ENCODE measurements around the gene GPC3. TPM values are rescaled to one million over a fixed set of nuclear protein-coding genes. Genes with fewer than 3 reads are reported as not detected.

The GPC3 gene
- total and polyA plus RNA-seq, 4 experiments from 2014 or later: 0.20 to 2.4 (median 0.22) TPM; not detected in 1

GRCh38 chrX:133881893-133882292 lies 103.5 kb downstream of the GPC3 start:
- Mint-ChIP-seq H3K36me3 (no peaks in the 10 kb centered on the region), H3K9me3 (no peaks in the 10 kb centered on the region), H3K27ac (no peak overlapping the region), H3K4me1 (no peaks in the 10 kb centered on the region), H3K4me3 (no peak overlapping the region), H3K27me3 (no peaks in the 10 kb centered on the region)
- Histone ChIP-seq H3K4me3 (ENCODE audit: low read length in 2 of 2) (no peak overlapping the region), H3K36me3 (ENCODE audit: insufficient read depth, low read length) (no peaks in the 10 kb centered on the region), H3K27ac (ENCODE audit: low read depth, low read length) (no peak overlapping the region), H3K4me1 (ENCODE audit: insufficient read depth, low read length) (no peaks in the 10 kb centered on the region), H3K9me3 (ENCODE audit: control insufficient read depth in 1 of 2, low read length in 2 of 2) (no peaks in the 10 kb centered on the region), H3K27me3 (ENCODE audit: insufficient read depth, low read length) (no peaks in the 10 kb centered on the region)
- ChIA-PET CTCF (ENCODE audit: partially characterized antibody) (interaction anchor here (1.3 kb wide), 1 partner anchor 514 kb away, joined by 3 read pairs; no protein-coding TSS in a partner anchor), POLR2A (ENCODE audit: partially characterized antibody) (no interaction called here)
- DNase-seq: no peak
- intact Hi-C loops (cut with micrococcal nuclease): no loop called here

- Histone ChIP-seq H3K36me3 (ENCODE audit: insufficient read depth, low read length) (no peaks in the 10 kb centered on the region), H3K4me1 (ENCODE audit: insufficient read depth, low read length) (no peaks in the 10 kb centered on the region), H3K27me3 (ENCODE audit: insufficient read depth, low read length) (no peaks in the 10 kb centered on the region), H3K27ac (ENCODE audit: low read depth, low read length) (no peak overlapping the region), H3K9me3 (ENCODE audit: control insufficient read depth in 1 of 2, low read length in 2 of 2) (no peaks in the 10 kb centered on the region), H3K4me3 (ENCODE audit: low read length in 2 of 2) (no peak overlapping the region)
- Mint-ChIP-seq H3K4me3 (no peak overlapping the region), H3K36me3 (no peaks in the 10 kb centered on the region), H3K27me3 (no peaks in the 10 kb centered on the region), H3K4me1 (no peaks in the 10 kb centered on the region), H3K27ac (no peak overlapping the region), H3K9me3 (no peaks in the 10 kb centered on the region)
- ChIA-PET CTCF (ENCODE audit: partially characterized antibody) (no interaction called here), POLR2A (ENCODE audit: partially characterized antibody) (no interaction called here)
- intact Hi-C loops (cut with micrococcal nuclease): no loop called here
- DNase-seq: no peak
These were observed 104.4 kb downstream of the GPC3 start for GRCh38 chrX:133881007-133881406.

- no peaks in the 10 kb centered on the region for H3K27me3 Mint-ChIP-seq
- H3K4me3 Mint-ChIP-seq: no peak overlapping the region
- POLR2A ChIA-PET (ENCODE audit: partially characterized antibody): no interaction called here
- Histone ChIP-seq H3K4me3 (ENCODE audit: low read length in 2 of 2) (no peak overlapping the region), H3K36me3 (ENCODE audit: insufficient read depth, low read length) (no peaks in the 10 kb centered on the region), H3K4me1 (ENCODE audit: insufficient read depth, low read length) (no peaks in the 10 kb centered on the region), H3K27me3 (ENCODE audit: insufficient read depth, low read length) (no peaks in the 10 kb centered on the region), H3K27ac (ENCODE audit: low read depth, low read length) (no peak overlapping the region), H3K9me3 (ENCODE audit: control insufficient read depth in 1 of 2, low read length in 2 of 2) (no peaks in the 10 kb centered on the region)
- no peaks in the 10 kb centered on the region for H3K9me3 Mint-ChIP-seq
- DNase-seq: no peak
- H3K36me3 Mint-ChIP-seq: no peaks in the 10 kb centered on the region
- intact Hi-C loops (cut with micrococcal nuclease): no loop called here
- CTCF ChIA-PET (ENCODE audit: partially characterized antibody): interaction anchor here (1.3 kb wide), 1 partner anchor 88 kb away, joined by 3 read pairs; no protein-coding TSS in a partner anchor
- H3K4me1 Mint-ChIP-seq: no peaks in the 10 kb centered on the region
- no peak overlapping the region for H3K27ac Mint-ChIP-seq
These were observed 105.4 kb downstream of the GPC3 start for GRCh38 chrX:133880032-133880443.

GRCh38 chrX:133878710-133879109 lies 106.7 kb downstream of the GPC3 start:
- DNase-seq: no peak
- Histone ChIP-seq H3K27me3 (ENCODE audit: insufficient read depth, low read length) (no peaks in the 10 kb centered on the region), H3K27ac (ENCODE audit: low read depth, low read length) (no peak overlapping the region), H3K4me3 (ENCODE audit: low read length in 2 of 2) (no peak overlapping the region), H3K36me3 (ENCODE audit: insufficient read depth, low read length) (no peaks in the 10 kb centered on the region), H3K4me1 (ENCODE audit: insufficient read depth, low read length) (no peaks in the 10 kb centered on the region), H3K9me3 (ENCODE audit: control insufficient read depth in 1 of 2, low read length in 2 of 2) (no peaks in the 10 kb centered on the region)
- no peaks in the 10 kb centered on the region for H3K9me3 Mint-ChIP-seq
- H3K27ac Mint-ChIP-seq: no peak overlapping the region
- no peak overlapping the region for H3K4me3 Mint-ChIP-seq
- intact Hi-C loops (cut with micrococcal nuclease): no loop called here
- H3K27me3 Mint-ChIP-seq: no peaks in the 10 kb centered on the region
- no peaks in the 10 kb centered on the region for H3K36me3 Mint-ChIP-seq
- CTCF ChIA-PET (ENCODE audit: partially characterized antibody): no interaction called here
- POLR2A ChIA-PET (ENCODE audit: partially characterized antibody): no interaction called here
- no peaks in the 10 kb centered on the region for H3K4me1 Mint-ChIP-seq

- no peaks in the 10 kb centered on the region for H3K9me3 Mint-ChIP-seq
- intact Hi-C loops (cut with micrococcal nuclease): no loop called here
- Histone ChIP-seq H3K27me3 (ENCODE audit: insufficient read depth, low read length) (no peaks in the 10 kb centered on the region), H3K27ac (ENCODE audit: low read depth, low read length) (no peak overlapping the region), H3K4me1 (ENCODE audit: insufficient read depth, low read length) (no peaks in the 10 kb centered on the region), H3K4me3 (ENCODE audit: low read length in 2 of 2) (no peak overlapping the region), H3K36me3 (ENCODE audit: insufficient read depth, low read length) (no peaks in the 10 kb centered on the region), H3K9me3 (ENCODE audit: control insufficient read depth in 1 of 2, low read length in 2 of 2) (no peaks in the 10 kb centered on the region)
- no peaks in the 10 kb centered on the region for H3K36me3 Mint-ChIP-seq
- H3K4me1 Mint-ChIP-seq: no peaks in the 10 kb centered on the region
- no peak overlapping the region for H3K4me3 Mint-ChIP-seq
- H3K27me3 Mint-ChIP-seq: no peaks in the 10 kb centered on the region
- H3K27ac Mint-ChIP-seq: no peak overlapping the region
- ChIA-PET CTCF (ENCODE audit: partially characterized antibody) (no interaction called here), POLR2A (ENCODE audit: partially characterized antibody) (no interaction called here)
- DNase-seq: no peak
These were observed 108.7 kb downstream of the GPC3 start for GRCh38 chrX:133876646-133877045.

GRCh38 chrX:133869270-133869669 lies 116.1 kb downstream of the GPC3 start:
- no peaks in the 10 kb centered on the region for H3K4me1 Mint-ChIP-seq
- H3K4me3 Mint-ChIP-seq: no peak overlapping the region
- H3K27ac ChIP-seq (ENCODE audit: low read depth, low read length): no peak overlapping the region
- POLR2A ChIA-PET (ENCODE audit: partially characterized antibody): no interaction called here
- no peak overlapping the region for H3K4me3 ChIP-seq (ENCODE audit: low read length in 2 of 2)
- CTCF ChIA-PET (ENCODE audit: partially characterized antibody): no interaction called here
- DNase-seq: no peak
- peaks cover 3 to 6% of the 10 kb centered on the region in 2 donors for H3K27me3 Mint-ChIP-seq
- no peaks in the 10 kb centered on the region for H3K36me3 ChIP-seq (ENCODE audit: insufficient read depth, low read length)
- no peak overlapping the region for H3K27ac Mint-ChIP-seq
- intact Hi-C loops (cut with micrococcal nuclease): no loop called here
- H3K36me3 Mint-ChIP-seq: no peaks in the 10 kb centered on the region
- H3K4me1 ChIP-seq (ENCODE audit: insufficient read depth, low read length): no peaks in the 10 kb centered on the region
- peaks cover 0 to 5% (median 0%) of the 10 kb centered on the region in 8 donors for H3K9me3 Mint-ChIP-seq
- H3K27me3 ChIP-seq (ENCODE audit: insufficient read depth, low read length): no peaks in the 10 kb centered on the region
- H3K9me3 ChIP-seq (ENCODE audit: control insufficient read depth in 1 of 2, low read length in 2 of 2): no peaks in the 10 kb centered on the region

GRCh38 chrX:133868682-133869081 lies 116.7 kb downstream of the GPC3 start:
- DNase-seq: no peak
- intact Hi-C loops (cut with micrococcal nuclease): no loop called here
- Mint-ChIP-seq H3K4me1 (no peaks in the 10 kb centered on the region), H3K9me3 (peaks cover 0 to 5% (median 0%) of the 10 kb centered on the region in 8 donors), H3K36me3 (no peaks in the 10 kb centered on the region), H3K27me3 (peaks cover 3 to 8% of the 10 kb centered on the region in 2 donors), H3K27ac (no peak overlapping the region), H3K4me3 (no peak overlapping the region)
- H3K4me1 ChIP-seq (ENCODE audit: insufficient read depth, low read length): no peaks in the 10 kb centered on the region
- no peak overlapping the region for H3K27ac ChIP-seq (ENCODE audit: low read depth, low read length)
- ChIA-PET POLR2A (ENCODE audit: partially characterized antibody) (no interaction called here), CTCF (ENCODE audit: partially characterized antibody) (no interaction called here)
- H3K4me3 ChIP-seq (ENCODE audit: low read length in 2 of 2): no peak overlapping the region
- H3K36me3 ChIP-seq (ENCODE audit: insufficient read depth, low read length): no peaks in the 10 kb centered on the region
- H3K9me3 ChIP-seq (ENCODE audit: control insufficient read depth in 1 of 2, low read length in 2 of 2): no peaks in the 10 kb centered on the region
- no peaks in the 10 kb centered on the region for H3K27me3 ChIP-seq (ENCODE audit: insufficient read depth, low read length)

GRCh38 chrX:133868250-133868649 lies 117.1 kb downstream of the GPC3 start:
- Histone ChIP-seq H3K9me3 (ENCODE audit: control insufficient read depth in 1 of 2, low read length in 2 of 2) (no peaks in the 10 kb centered on the region), H3K27ac (ENCODE audit: low read depth, low read length) (no peak overlapping the region), H3K4me1 (ENCODE audit: insufficient read depth, low read length) (no peaks in the 10 kb centered on the region), H3K27me3 (ENCODE audit: insufficient read depth, low read length) (no peaks in the 10 kb centered on the region), H3K36me3 (ENCODE audit: insufficient read depth, low read length) (no peaks in the 10 kb centered on the region), H3K4me3 (ENCODE audit: low read length in 2 of 2) (no peak overlapping the region)
- no peaks in the 10 kb centered on the region for H3K4me1 Mint-ChIP-seq
- ChIA-PET CTCF (ENCODE audit: partially characterized antibody) (no interaction called here), POLR2A (ENCODE audit: partially characterized antibody) (no interaction called here)
- H3K9me3 Mint-ChIP-seq: peaks cover 0 to 5% (median 0%) of the 10 kb centered on the region in 8 donors
- no peaks in the 10 kb centered on the region for H3K36me3 Mint-ChIP-seq
- no peak overlapping the region for H3K27ac Mint-ChIP-seq
- no peak for DNase-seq
- no peak overlapping the region for H3K4me3 Mint-ChIP-seq
- intact Hi-C loops (cut with micrococcal nuclease): no loop called here
- H3K27me3 Mint-ChIP-seq: peaks cover 3 to 8% of the 10 kb centered on the region in 2 donors

All from CD4-positive, alpha-beta memory T cell (primary cell).